ENCODE measurements around the gene PCNX2. TPM values are rescaled to one million over a fixed set of nuclear protein-coding genes. Genes with fewer than 3 reads are reported as not detected.

The PCNX2 gene
- total and polyA plus RNA-seq, 2 experiments from 2014 or later, result 5.0 to 13.7 TPM

DNA sequence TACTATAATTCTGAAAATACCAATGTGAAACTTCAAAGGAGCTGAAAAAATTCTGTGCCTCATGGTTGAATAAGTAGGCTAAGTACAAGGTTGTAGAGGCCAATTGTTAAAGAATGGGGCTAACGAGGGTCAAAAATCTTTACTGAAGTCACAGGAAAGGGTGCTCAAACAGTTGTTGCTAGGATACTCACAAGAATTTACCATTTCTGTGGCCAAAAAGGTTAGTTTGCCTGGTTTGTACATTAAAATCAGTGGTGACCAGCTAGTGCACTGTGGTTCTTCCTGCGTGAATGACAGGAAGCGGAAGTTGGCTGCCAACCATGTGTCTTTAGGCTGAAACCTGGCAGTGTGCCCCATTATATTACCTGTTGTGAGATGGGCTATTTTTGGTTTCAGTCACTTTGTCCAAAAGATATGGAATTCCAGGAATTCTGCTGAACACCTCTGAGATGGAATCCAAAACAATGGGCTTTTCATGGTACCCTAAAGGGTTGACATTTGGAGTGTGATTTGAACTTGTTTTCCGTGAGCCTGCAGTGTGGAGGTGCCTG lies 45.5 kb upstream of the PCNX2 start:
- in situ Hi-C loops (cut with MboI), result no loop called here
- no peaks in the 10 kb centered on the region for H3K4me1 ChIP-seq (ENCODE audit: insufficient read depth)
- H3K27me3 ChIP-seq (replicated peaks; ENCODE audit: insufficient read depth), result peaks cover 7% of the 10 kb centered on the region; the same call in 1 of the 2 replicates
- H3K9me2 ChIP-seq (ENCODE audit: insufficient read depth), result no peaks in the 10 kb centered on the region
- TF ChIP-seq EZH2phosphoT487 (IDR thresholded peaks at IDR 0.05; ENCODE audit: insufficient read depth, low read depth) (no peak), EZH2 (IDR thresholded peaks at IDR 0.05; ENCODE audit: insufficient read depth, poor library complexity, severe bottlenecking) (no peak)
- no peak overlapping the region for H3K9ac ChIP-seq
- no peaks in the 10 kb centered on the region for H3K36me3 ChIP-seq (ENCODE audit: low read depth)
- no peak for DNase-seq
- H3F3A ChIP-seq (ENCODE audit: insufficient read depth), result no peaks in the 10 kb centered on the region
- no peak overlapping the region for H3K4me3 ChIP-seq
- H3K9me3 ChIP-seq (ENCODE audit: low read depth), result no peaks in the 10 kb centered on the region
- H3K4me2 ChIP-seq (ENCODE audit: unreplicated experiment), result no peak overlapping the region
- H3K79me2 ChIP-seq (ENCODE audit: insufficient read depth), result no peaks in the 10 kb centered on the region
- WGBS, 2 experiments (ENCODE audit: low coverage in 1 of 2, low lambda C conversion rate in 2 of 2, missing lambda C conversion rate in 2 of 2), result 81 to 82% methylated on average over 4 of the region's 4 CpGs
- no peak overlapping the region for H2AFZ ChIP-seq
- H3K27ac ChIP-seq, result no peak overlapping the region
- no peaks in the 10 kb centered on the region for H4K20me1 ChIP-seq (ENCODE audit: insufficient read depth)

GRCh38 chr1:233340031-233340555 lies 44.6 kb upstream of the PCNX2 start:
- WGBS, 2 experiments (ENCODE audit: low coverage in 1 of 2, low lambda C conversion rate in 2 of 2, missing lambda C conversion rate in 2 of 2), result 47 to 48% methylated on average over 3 of the region's 3 CpGs
- no peaks in the 10 kb centered on the region for H3K9me2 ChIP-seq (ENCODE audit: insufficient read depth)
- peaks cover 7% of the 10 kb centered on the region; the same call in 1 of the 2 replicates for H3K27me3 ChIP-seq (replicated peaks; ENCODE audit: insufficient read depth)
- in situ Hi-C loops (cut with MboI), result no loop called here
- H3K79me2 ChIP-seq (ENCODE audit: insufficient read depth), result no peaks in the 10 kb centered on the region
- no peaks in the 10 kb centered on the region for H4K20me1 ChIP-seq (ENCODE audit: insufficient read depth)
- no peaks in the 10 kb centered on the region for H3K9me3 ChIP-seq (ENCODE audit: low read depth)
- no peak overlapping the region for H2AFZ ChIP-seq
- no peak for DNase-seq
- no peaks in the 10 kb centered on the region for H3F3A ChIP-seq (ENCODE audit: insufficient read depth)
- H3K4me2 ChIP-seq (ENCODE audit: unreplicated experiment), result no peak overlapping the region
- no peak overlapping the region for H3K9ac ChIP-seq
- H3K36me3 ChIP-seq (ENCODE audit: low read depth), result no peaks in the 10 kb centered on the region
- TF ChIP-seq EZH2 (IDR thresholded peaks at IDR 0.05; ENCODE audit: insufficient read depth, poor library complexity, severe bottlenecking) (no peak), EZH2phosphoT487 (IDR thresholded peaks at IDR 0.05; ENCODE audit: insufficient read depth, low read depth) (no peak)
- H3K27ac ChIP-seq, result no peak overlapping the region
- no peaks in the 10 kb centered on the region for H3K4me1 ChIP-seq (ENCODE audit: insufficient read depth)
- no peak overlapping the region for H3K4me3 ChIP-seq

- no peak overlapping the region for H2AFZ ChIP-seq
- DNase-seq, result no peak
- no peaks in the 10 kb centered on the region for H3F3A ChIP-seq (ENCODE audit: insufficient read depth)
- H3K4me2 ChIP-seq (ENCODE audit: unreplicated experiment), result no peak overlapping the region
- H3K4me1 ChIP-seq (ENCODE audit: insufficient read depth), result no peaks in the 10 kb centered on the region
- in situ Hi-C loops (cut with MboI), result no loop called here
- H3K9ac ChIP-seq, result no peak overlapping the region
- no peaks in the 10 kb centered on the region for H3K79me2 ChIP-seq (ENCODE audit: insufficient read depth)
- H3K9me2 ChIP-seq (ENCODE audit: insufficient read depth), result no peaks in the 10 kb centered on the region
- WGBS, 2 experiments (ENCODE audit: low coverage in 1 of 2, low lambda C conversion rate in 2 of 2, missing lambda C conversion rate in 2 of 2), result 93 to 94% methylated on average over 2 of the region's 2 CpGs
- H3K27me3 ChIP-seq (replicated peaks; ENCODE audit: insufficient read depth), result peaks cover 7% of the 10 kb centered on the region; the same call in 1 of the 2 replicates
- no peaks in the 10 kb centered on the region for H4K20me1 ChIP-seq (ENCODE audit: insufficient read depth)
- H3K4me3 ChIP-seq, result no peak overlapping the region
- H3K36me3 ChIP-seq (ENCODE audit: low read depth), result no peaks in the 10 kb centered on the region
- no peaks in the 10 kb centered on the region for H3K9me3 ChIP-seq (ENCODE audit: low read depth)
- no peak overlapping the region for H3K27ac ChIP-seq
- TF ChIP-seq EZH2 (IDR thresholded peaks at IDR 0.05; ENCODE audit: insufficient read depth, poor library complexity, severe bottlenecking) (no peak), EZH2phosphoT487 (IDR thresholded peaks at IDR 0.05; ENCODE audit: insufficient read depth, low read depth) (no peak)
Observed at GRCh38 chr1:233338102-233338501, 42.6 kb upstream of the PCNX2 start.

GRCh38 chr1:233337505-233337904 lies 42.0 kb upstream of the PCNX2 start:
- H3K4me2 ChIP-seq (ENCODE audit: unreplicated experiment), result no peak overlapping the region
- H3K9ac ChIP-seq, result no peak overlapping the region
- H2AFZ ChIP-seq, result no peak overlapping the region
- no peaks in the 10 kb centered on the region for H3K9me3 ChIP-seq (ENCODE audit: low read depth)
- WGBS, 2 experiments (ENCODE audit: low coverage in 1 of 2, low lambda C conversion rate in 2 of 2, missing lambda C conversion rate in 2 of 2), result 35 to 39% methylated on average over 3 of the region's 3 CpGs
- no peaks in the 10 kb centered on the region for H3K79me2 ChIP-seq (ENCODE audit: insufficient read depth)
- H3F3A ChIP-seq (ENCODE audit: insufficient read depth), result no peaks in the 10 kb centered on the region
- H4K20me1 ChIP-seq (ENCODE audit: insufficient read depth), result no peaks in the 10 kb centered on the region
- no peak for TF ChIP-seq EZH2phosphoT487 (IDR thresholded peaks at IDR 0.05; ENCODE audit: insufficient read depth, low read depth)
- no peak for TF ChIP-seq EZH2 (IDR thresholded peaks at IDR 0.05; ENCODE audit: insufficient read depth, poor library complexity, severe bottlenecking)
- H3K4me1 ChIP-seq (ENCODE audit: insufficient read depth), result no peaks in the 10 kb centered on the region
- DNase-seq, result no peak
- no peak overlapping the region for H3K4me3 ChIP-seq
- H3K36me3 ChIP-seq (ENCODE audit: low read depth), result no peaks in the 10 kb centered on the region
- H3K9me2 ChIP-seq (ENCODE audit: insufficient read depth), result no peaks in the 10 kb centered on the region
- in situ Hi-C loops (cut with MboI), result no loop called here
- H3K27ac ChIP-seq, result no peak overlapping the region
- H3K27me3 ChIP-seq (replicated peaks; ENCODE audit: insufficient read depth), result peaks cover 7% of the 10 kb centered on the region; the same call in 1 of the 2 replicates

All from GM23248 (cell line).